Muscle of leg (tissue), 11 donors: ENCODE measurements around the gene SPAG4. TPM values are rescaled to one million over a fixed set of nuclear protein-coding genes. Genes with fewer than 3 reads are reported as not detected.

Experiments used
- DNase-seq: peaks from one replicate; pipeline ENCODE4 v3.0.0; 2013
- H3K27ac ChIP-seq: one replicate; pipeline ENCODE4 v1.5.1; 2013; ENCODE audit warnings: mild to moderate bottlenecking, low read length, control low read depth
- H3K27me3 ChIP-seq: one replicate; pipeline ENCODE4 v1.6.1; 2013; ENCODE audit warnings: low read length; ENCODE audit not compliant: control insufficient read depth, insufficient read depth
- H3K36me3 ChIP-seq: one replicate; pipeline ENCODE4 v1.6.1; 2013; ENCODE audit warnings: low read length; ENCODE audit not compliant: control insufficient read depth, insufficient read depth
- H3K4me1 ChIP-seq: one replicate; pipeline ENCODE4 v1.6.1; 2013; ENCODE audit warnings: low read length; ENCODE audit not compliant: control insufficient read depth, insufficient read depth
- H3K4me3 ChIP-seq: one replicate; pipeline ENCODE4 v1.5.1; 2013; ENCODE audit warnings: low read length, control low read depth
- H3K9me3 ChIP-seq: replicated peaks from 2 replicates; pipeline ENCODE4 v1.6.1; 2013; ENCODE audit warnings: low read depth, low read length; ENCODE audit not compliant: control insufficient read depth
- WGBS: methylation state at CpG from one replicate; pipeline ENCODE4 v1.1.5; 2013; ENCODE audit warnings: missing lambda C conversion rate; ENCODE audit not compliant: insufficient coverage; 5-methylcytosine and 5-hydroxymethylcytosine counted together
- polyA plus RNA-seq, 8 donors: library from polyadenylated mRNA; unstranded; fragments of 120-200 nt; gene quantifications; one replicate each; pipeline versions ENCODE4 v1.2.1 to v1.2.3, GENCODE V29; 2013; ENCODE audit warnings: inconsistent platforms in 1 of 8, low replicate concordance in 1 of 8; ENCODE audit not compliant: insufficient read length in 8 of 8, insufficient read depth in 1 of 8
- total RNA-seq: library from RNA; stranded (reverse); fragments of 120-200 nt; gene quantifications from one replicate; pipeline ENCODE4 v1.2.4, GENCODE V29; 2013

Gene SPAG4
- total and polyA plus RNA-seq, 9 donors, result 1.2 to 4.1 (median 2.9) TPM

DNA sequence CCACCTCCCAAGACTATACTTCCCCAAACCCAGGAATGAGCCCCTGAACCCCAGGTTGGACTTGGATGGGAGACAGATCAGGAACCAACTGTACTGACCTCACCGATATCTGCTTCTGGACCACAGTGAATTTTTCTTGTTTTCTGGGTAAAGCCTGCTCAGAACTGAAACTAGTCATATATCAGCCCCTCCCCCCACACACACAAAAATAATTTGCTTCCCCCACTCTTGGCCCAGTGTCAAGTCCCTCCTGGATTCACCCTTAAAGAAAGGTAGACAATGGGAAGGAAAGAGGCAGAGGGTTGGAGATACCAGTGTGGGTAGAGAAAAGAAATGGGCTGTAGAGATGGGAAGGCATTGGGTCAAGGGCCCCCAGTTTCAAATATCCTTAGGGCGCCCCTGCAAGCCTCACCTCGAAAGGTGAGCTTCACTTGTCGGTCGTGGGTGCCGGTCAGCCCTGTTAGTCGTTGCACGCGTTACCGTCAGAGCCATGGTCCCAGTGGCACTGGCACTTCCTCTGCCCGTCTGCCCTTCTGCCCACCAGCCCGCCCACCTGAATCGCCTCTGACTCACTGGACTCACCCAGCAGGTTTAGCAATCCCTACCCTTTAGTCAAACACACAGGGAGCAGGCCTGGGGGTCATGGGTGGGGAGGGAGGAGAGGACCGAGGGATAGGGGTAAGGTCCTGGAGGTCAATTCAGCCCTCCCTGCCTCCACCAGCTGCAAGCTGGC, 8.5 kb upstream of the SPAG4 start:
- no peak for DNase-seq
- 78% methylated on average over 10 of the region's 14 CpGs for WGBS
- Histone ChIP-seq H3K27me3 (peaks cover 11% of the 10 kb centered on the region), H3K9me3 (no peaks in the 10 kb centered on the region), H3K27ac (no peak overlapping the region), H3K4me3 (no peak overlapping the region), H3K4me1 (no peaks in the 10 kb centered on the region), H3K36me3 (no peaks in the 10 kb centered on the region)

DNA sequence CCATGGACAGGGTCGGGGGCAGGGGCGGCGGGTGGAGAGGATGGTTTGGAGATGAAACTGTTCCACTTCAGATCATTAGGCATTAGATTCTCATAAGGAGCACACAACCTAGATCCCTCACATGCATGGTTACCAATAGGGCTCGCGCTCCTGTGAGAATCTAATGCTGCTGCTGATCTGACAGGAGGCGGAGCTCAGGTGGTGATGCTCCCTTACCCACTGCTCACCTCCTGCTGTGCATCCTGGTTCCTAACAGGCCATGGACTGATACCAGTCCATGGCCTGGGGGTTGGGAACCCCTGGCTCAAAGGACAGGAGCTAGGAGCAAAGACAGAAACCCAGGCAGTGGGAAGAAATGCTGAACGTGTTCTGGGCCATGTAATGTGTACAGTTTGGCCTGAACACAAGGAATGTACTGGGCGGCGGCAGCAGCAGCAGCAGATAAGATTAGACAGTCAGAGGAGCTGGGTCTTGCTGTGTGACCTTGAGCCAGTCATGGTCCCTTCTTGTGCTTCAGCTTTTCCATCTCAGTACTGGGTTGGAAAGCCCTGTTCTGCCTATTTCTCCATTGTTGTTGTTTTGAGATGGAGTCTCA, 4.7 kb upstream of the SPAG4 start:
- DNase-seq, result no peak
- H3K27me3 ChIP-seq, result peaks cover 2% of the 10 kb centered on the region
- no peaks in the 10 kb centered on the region for H3K9me3 ChIP-seq
- no peaks in the 10 kb centered on the region for H3K36me3 ChIP-seq
- no peak overlapping the region for H3K27ac ChIP-seq
- 94% methylated on average over 6 of the region's 9 CpGs for WGBS
- peaks cover 4% of the 10 kb centered on the region for H3K4me1 ChIP-seq
- no peak overlapping the region for H3K4me3 ChIP-seq

DNA sequence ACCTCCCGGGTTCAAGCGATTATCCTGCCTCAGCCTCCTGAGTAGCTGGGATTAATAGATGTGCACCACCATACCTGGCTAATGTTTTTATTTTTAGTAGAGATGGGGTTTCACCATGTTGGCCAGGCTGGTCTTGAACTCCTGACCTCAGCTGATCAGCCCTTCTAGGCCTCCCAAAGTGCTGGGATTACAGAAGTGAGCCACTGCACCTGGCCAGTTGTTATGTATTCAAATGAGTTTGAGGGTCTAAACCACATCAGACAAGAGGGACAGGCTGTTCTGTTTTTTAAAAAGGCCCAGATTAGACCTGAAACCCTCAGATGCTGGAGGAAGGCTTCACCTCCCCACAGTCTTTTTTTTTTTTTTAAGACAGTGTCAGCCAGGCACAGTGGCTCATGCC, 4.1 kb upstream of the SPAG4 start:
- no peak for DNase-seq
- WGBS, result no CpG with 5 or more reads among the region's 2 CpGs
- H3K4me3 ChIP-seq, result no peak overlapping the region
- no peaks in the 10 kb centered on the region for H3K36me3 ChIP-seq
- H3K27ac ChIP-seq, result no peak overlapping the region
- H3K27me3 ChIP-seq, result peaks cover 4% of the 10 kb centered on the region
- H3K4me1 ChIP-seq, result peaks cover 4% of the 10 kb centered on the region
- no peaks in the 10 kb centered on the region for H3K9me3 ChIP-seq

DNA sequence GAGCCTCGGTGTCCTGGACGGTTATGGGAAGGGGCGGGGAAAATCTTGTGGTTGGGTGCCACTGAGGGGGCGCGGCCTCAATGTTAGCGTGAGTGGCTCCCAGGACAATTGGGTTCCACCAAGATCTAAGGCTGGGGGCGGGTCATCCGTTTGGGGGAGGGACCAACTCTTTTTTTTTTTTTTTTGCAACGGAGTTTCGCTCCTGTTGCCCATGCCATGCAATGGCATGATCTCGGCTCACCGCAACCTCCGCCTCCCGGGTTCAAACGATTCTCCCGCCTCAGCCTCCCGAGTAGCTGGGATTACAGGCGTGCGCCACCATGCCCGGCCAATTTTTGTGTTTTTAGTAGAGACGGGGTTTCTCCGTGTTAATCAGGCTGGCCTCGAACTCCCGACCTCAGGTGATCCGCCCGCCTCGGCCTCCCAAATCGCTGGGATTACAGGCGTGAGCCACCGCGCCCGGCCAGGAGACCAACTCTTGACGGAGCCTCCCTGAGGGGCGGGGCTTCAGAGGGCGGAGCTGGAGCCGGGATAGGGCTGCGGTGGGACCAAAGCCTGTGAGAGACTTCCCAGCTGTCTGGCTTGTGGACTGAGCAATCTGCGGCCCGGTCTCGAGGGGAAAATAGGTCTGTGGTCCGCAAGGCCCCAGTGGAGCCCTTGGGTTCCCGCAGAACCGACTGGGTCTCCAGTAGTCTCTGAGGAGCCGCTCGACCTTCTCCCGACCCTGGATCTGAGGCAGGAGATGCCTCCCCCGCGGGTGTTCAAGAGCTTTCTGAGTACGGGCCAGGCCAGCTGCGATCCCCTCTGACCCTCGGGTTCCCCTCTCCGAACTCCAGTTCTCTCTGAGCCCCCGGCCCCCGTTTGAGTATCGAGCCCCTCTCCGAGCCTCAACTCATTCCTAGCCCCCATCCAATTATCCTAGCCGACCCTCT, 1.1 kb downstream of the SPAG4 start:
- H3K4me1 ChIP-seq, result peaks cover 32% of the 10 kb centered on the region
- 4% methylated on average over 50 of the region's 57 CpGs for WGBS
- H3K36me3 ChIP-seq, result peaks cover 7% of the 10 kb centered on the region
- peak; percentile 97 for DNase-seq
- peaks cover 38% of the 10 kb centered on the region for H3K27me3 ChIP-seq
- peak overlapping the region; percentile 76 for H3K27ac ChIP-seq
- peak overlapping the region; percentile 40 for H3K4me3 ChIP-seq
- no peaks in the 10 kb centered on the region for H3K9me3 ChIP-seq

DNA sequence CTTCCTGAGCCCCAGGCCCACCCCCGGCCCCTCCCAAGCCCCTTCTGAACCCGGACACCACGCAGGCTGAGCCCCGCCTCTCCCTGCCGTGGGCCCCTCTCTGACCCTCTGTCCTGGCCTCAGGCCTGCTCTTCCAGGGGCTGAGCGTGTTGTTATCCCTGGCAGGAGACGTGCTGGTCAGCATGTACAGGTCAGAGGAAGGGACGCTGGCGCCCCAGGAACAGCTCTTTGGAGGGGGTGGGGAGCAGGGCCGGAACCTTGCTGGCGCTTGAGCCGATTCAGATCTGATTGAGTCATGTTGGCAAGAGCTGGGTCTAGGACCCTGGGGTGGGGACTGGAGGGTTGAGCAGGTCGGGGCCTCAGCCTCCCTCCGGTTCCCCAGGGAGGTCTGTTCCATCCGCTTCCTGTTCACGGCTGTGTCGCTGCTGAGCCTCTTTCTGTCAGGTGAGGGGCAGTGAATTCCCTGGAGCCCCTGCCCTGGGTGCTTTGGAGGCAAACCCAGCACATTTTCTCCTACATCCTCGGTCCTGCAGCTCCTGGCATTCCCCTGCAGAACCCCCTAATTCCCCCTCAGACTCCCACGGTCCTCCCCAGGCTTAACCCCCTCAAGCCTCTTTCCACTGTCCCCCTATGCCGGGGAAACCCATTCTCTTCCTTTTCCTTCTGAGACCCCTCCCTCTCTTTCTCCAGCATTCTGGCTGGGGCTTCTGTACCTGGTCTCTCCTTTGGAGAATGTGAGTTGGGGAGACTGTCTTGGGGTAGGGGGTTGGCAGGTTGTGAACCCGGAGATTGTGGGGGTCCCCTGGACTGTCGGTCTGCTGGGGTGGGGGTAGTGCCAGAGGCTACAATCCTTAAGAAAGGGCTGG, 2.0 kb downstream of the SPAG4 start:
- Histone ChIP-seq H3K36me3 (peaks cover 7% of the 10 kb centered on the region), H3K4me1 (peaks cover 32% of the 10 kb centered on the region), H3K4me3 (peak overlapping the region; percentile 40), H3K9me3 (no peaks in the 10 kb centered on the region), H3K27ac (peak overlapping the region; percentile 76), H3K27me3 (peaks cover 38% of the 10 kb centered on the region)
- DNase-seq, result peak; percentile 87
- WGBS, result 5% methylated on average over 20 of the region's 22 CpGs

DNA sequence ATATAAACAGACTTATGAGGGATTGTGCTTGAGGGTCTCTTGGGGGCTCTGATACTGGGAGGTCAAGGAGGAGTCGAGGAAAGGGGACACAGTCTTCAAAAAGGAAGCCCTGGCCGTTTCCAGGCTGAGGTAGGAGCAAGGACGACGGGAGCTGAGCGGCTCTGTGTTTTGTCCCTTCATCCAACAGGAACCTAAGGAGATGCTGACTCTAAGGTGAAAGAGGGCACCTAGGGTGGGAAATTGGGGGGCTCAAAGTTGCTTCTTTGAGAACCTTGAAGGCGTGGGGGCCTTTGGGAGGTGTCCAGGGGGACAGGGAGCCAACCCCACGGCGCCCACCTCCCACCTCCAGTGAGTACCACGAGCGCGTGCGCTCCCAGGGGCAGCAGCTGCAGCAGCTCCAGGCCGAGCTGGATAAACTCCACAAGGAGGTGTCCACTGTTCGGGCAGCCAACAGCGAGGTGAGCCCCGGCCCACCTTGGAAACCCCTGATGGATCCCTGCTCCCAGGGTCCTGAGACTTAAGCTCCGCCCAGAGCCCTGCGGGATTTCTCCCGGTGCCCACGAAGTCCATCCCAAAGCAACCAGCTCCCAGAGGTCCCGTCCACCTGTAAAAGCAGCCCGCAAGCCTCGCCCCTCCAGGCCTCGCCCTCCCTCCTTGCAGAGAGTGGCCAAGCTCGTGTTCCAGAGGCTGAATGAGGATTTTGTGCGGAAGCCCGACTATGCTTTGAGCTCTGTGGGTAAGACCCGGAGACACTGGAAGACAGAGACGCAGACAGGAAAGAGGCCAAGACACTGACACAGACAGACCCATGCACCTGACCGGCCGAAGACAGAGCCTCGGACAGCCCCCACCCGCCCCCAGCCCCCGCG, 2.9 kb downstream of the SPAG4 start:
- Histone ChIP-seq H3K36me3 (peaks cover 7% of the 10 kb centered on the region), H3K4me1 (peaks cover 32% of the 10 kb centered on the region), H3K27me3 (peaks cover 36% of the 10 kb centered on the region), H3K27ac (peak overlapping the region; percentile 76), H3K9me3 (no peaks in the 10 kb centered on the region), H3K4me3 (peak overlapping the region; percentile 40)
- DNase-seq, result peak; percentile 59
- WGBS, result 5% methylated on average over 25 of the region's 35 CpGs

DNA sequence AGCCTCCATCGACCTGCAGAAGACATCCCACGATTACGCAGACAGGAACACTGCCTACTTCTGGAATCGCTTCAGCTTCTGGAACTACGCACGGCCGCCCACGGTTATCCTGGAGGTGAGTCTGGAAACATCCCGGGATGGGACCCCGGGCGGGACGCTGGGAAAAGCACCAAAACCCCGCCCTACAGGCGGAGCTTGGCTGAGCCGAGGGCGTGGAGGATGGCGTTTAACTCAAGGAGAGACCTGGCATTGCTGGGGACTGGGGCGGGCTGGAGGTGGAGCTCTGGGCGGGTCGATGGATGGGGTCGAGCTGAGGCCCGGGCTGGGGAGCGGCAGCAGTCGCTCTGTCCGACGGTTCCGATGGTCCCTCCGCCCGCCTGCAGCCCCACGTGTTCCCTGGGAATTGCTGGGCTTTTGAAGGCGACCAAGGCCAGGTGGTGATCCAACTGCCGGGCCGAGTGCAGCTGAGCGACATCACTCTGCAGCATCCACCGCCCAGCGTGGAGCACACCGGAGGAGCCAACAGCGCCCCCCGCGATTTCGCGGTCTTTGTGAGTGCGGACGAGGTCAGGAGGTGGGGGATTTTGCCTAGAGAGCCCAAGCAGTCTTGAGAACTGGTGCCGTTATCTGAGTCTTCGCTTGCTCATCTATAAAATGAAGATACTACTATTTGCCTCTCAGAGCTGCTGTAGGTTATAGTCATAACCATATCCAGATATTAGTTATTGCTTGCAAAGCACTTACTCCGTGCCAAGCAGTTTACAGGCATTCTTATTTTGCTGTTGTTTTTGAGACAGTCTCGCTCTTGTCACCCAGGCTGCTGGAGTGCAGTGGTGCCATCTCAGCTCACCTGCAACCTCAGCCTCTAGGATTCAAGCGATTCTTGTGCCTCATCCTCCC, 3.8 kb downstream of the SPAG4 start:
- H3K27ac ChIP-seq, result peak overlapping the region; percentile 55
- WGBS, result 4% methylated on average over 36 of the region's 49 CpGs

DNA sequence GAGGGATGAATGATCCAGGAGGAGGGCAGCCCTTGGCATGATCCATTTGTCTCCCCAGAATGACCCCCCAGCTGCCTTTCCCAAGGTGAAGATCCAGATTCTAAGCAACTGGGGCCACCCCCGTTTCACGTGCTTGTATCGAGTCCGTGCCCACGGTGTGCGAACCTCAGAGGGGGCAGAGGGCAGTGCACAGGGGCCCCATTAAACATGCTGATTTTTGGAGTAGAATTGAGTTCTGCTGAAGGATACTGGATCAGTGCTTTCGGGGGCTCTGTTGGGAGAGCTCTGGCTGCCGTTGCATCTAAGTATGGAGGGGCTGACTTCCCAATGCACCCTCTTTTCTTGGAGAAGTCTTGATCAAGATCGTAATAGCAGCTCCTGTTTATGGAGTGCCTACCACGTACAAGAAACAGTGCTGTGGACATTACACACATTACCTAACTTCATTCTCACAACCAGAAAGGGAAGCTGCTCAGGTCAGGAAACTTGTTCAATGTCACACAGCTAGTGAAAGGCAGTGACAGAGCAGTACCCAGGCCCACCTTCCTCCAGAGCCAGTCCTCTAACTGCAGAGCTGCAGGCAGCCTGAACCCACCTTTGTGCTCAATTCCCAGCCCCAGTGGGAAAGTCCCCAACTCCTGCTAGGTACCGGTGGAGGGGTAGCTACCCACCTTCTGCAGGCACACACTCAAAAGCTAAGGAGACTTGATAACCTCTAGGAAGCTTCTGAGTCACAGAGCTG, 5.4 kb downstream of the SPAG4 start:
- Histone ChIP-seq H3K9me3 (no peaks in the 10 kb centered on the region), H3K4me1 (peaks cover 29% of the 10 kb centered on the region), H3K4me3 (no peak overlapping the region), H3K27ac (no peak overlapping the region), H3K27me3 (peaks cover 36% of the 10 kb centered on the region), H3K36me3 (peaks cover 18% of the 10 kb centered on the region)
- WGBS, result 91% methylated on average over 7 of the region's 11 CpGs
- no peak for DNase-seq

More for the DNA sequence above, 3.8 kb downstream of the SPAG4 start:
- Histone ChIP-seq H3K9me3 (no peaks in the 10 kb centered on the region), H3K4me3 (peak overlapping the region; percentile 40), H3K27me3 (peaks cover 36% of the 10 kb centered on the region), H3K4me1 (peaks cover 32% of the 10 kb centered on the region), H3K36me3 (peaks cover 7% of the 10 kb centered on the region)
- DNase-seq, result peak; percentile 92
